Measurements from ENCODE around the gene APOBEC3G.
A peak's percentile ranks its signal among the peaks of the same experiment; 100 is the strongest.

APOBEC3G gene

GRCh38 chr22:39115570-39115969 lies 38.5 kb downstream of the APOBEC3G start:
- no peak overlapping the region for H3K4me2 ChIP-seq
- TF ChIP-seq CTCF (conservative IDR thresholded peaks at IDR 0.05; ENCODE audit: low read depth, low read length), result no peak
- H4K20me1 ChIP-seq (ENCODE audit: insufficient read depth), result no peaks in the 10 kb centered on the region

GRCh38 chr22:39115977-39116621 lies 39.0 kb downstream of the APOBEC3G start:
- Histone ChIP-seq H3K4me2 (no peak overlapping the region), H3K4me3 (IDR thresholded peaks at IDR 0.05; ENCODE audit: insufficient read depth, low read depth, low read length) (no peak overlapping the region), H3K27ac (no peak overlapping the region), H2AFZ (ENCODE audit: low read depth) (no peak overlapping the region), H3K36me3 (ENCODE audit: insufficient read depth) (no peaks in the 10 kb centered on the region), H3K9ac (no peak overlapping the region), H3K27me3 (ENCODE audit: insufficient read depth, low read depth) (no peaks in the 10 kb centered on the region), H3K4me1 (ENCODE audit: low read depth, poor library complexity, severe bottlenecking) (peaks cover 9% of the 10 kb centered on the region), H3K79me2 (ENCODE audit: insufficient read depth, low read depth) (no peaks in the 10 kb centered on the region), H4K20me1 (ENCODE audit: insufficient read depth) (no peaks in the 10 kb centered on the region)
- no peak for TF ChIP-seq CTCF (conservative IDR thresholded peaks at IDR 0.05; ENCODE audit: low read depth, low read length)

More at GRCh38 chr22:39115570-39115969, 38.5 kb downstream of the APOBEC3G start:
- no peak overlapping the region for H2AFZ ChIP-seq (ENCODE audit: low read depth)
- no peak overlapping the region for H3K4me3 ChIP-seq (IDR thresholded peaks at IDR 0.05; ENCODE audit: insufficient read depth, low read depth, low read length)
- no peaks in the 10 kb centered on the region for H3K27me3 ChIP-seq (ENCODE audit: insufficient read depth, low read depth)
- H3K27ac ChIP-seq, result no peak overlapping the region
- no peak overlapping the region for H3K9ac ChIP-seq
- H3K4me1 ChIP-seq (ENCODE audit: low read depth, poor library complexity, severe bottlenecking), result peaks cover 9% of the 10 kb centered on the region
- no peaks in the 10 kb centered on the region for H3K36me3 ChIP-seq (ENCODE audit: insufficient read depth)
- H3K79me2 ChIP-seq (ENCODE audit: insufficient read depth, low read depth), result no peaks in the 10 kb centered on the region

- Histone ChIP-seq H3K9ac (no peak overlapping the region), H3K36me3 (ENCODE audit: insufficient read depth) (no peaks in the 10 kb centered on the region), H2AFZ (ENCODE audit: low read depth) (no peak overlapping the region), H3K27me3 (ENCODE audit: insufficient read depth, low read depth) (no peaks in the 10 kb centered on the region), H4K20me1 (ENCODE audit: insufficient read depth) (no peaks in the 10 kb centered on the region), H3K4me1 (ENCODE audit: low read depth, poor library complexity, severe bottlenecking) (peaks cover 17% of the 10 kb centered on the region), H3K4me2 (no peak overlapping the region), H3K79me2 (ENCODE audit: insufficient read depth, low read depth) (no peaks in the 10 kb centered on the region), H3K4me3 (IDR thresholded peaks at IDR 0.05; ENCODE audit: insufficient read depth, low read depth, low read length) (no peak overlapping the region), H3K27ac (no peak overlapping the region)
- TF ChIP-seq CTCF (conservative IDR thresholded peaks at IDR 0.05; ENCODE audit: low read depth, low read length), result peak; percentile 59
Observed at GRCh38 chr22:39117585-39118191, 40.6 kb downstream of the APOBEC3G start.

- H3K79me2 ChIP-seq (ENCODE audit: insufficient read depth, low read depth), result no peaks in the 10 kb centered on the region
- H3K36me3 ChIP-seq (ENCODE audit: insufficient read depth), result no peaks in the 10 kb centered on the region
- no peaks in the 10 kb centered on the region for H3K27me3 ChIP-seq (ENCODE audit: insufficient read depth, low read depth)
- H3K9ac ChIP-seq, result no peak overlapping the region
- H3K27ac ChIP-seq, result no peak overlapping the region
- no peak for TF ChIP-seq CTCF (conservative IDR thresholded peaks at IDR 0.05; ENCODE audit: low read depth, low read length)
- no peak overlapping the region for H2AFZ ChIP-seq (ENCODE audit: low read depth)
- peaks cover 8% of the 10 kb centered on the region for H3K4me1 ChIP-seq (ENCODE audit: low read depth, poor library complexity, severe bottlenecking)
- H3K4me3 ChIP-seq (IDR thresholded peaks at IDR 0.05; ENCODE audit: insufficient read depth, low read depth, low read length), result no peak overlapping the region
- no peak overlapping the region for H3K4me2 ChIP-seq
- no peaks in the 10 kb centered on the region for H4K20me1 ChIP-seq (ENCODE audit: insufficient read depth)
Observed at GRCh38 chr22:39120983-39121382, 43.9 kb downstream of the APOBEC3G start.
